ENCODE data around the gene ACKR2.

ACKR2 gene

GRCh38 chr3:42830437-42831320, 21.4 kb downstream of the ACKR2 start:
- no peak for DNase-seq

GRCh38 chr3:42831321-42831713, 22.1 kb downstream of the ACKR2 start:
- peak; percentile 42 for DNase-seq

GRCh38 chr3:42836150-42837123, 27.2 kb downstream of the ACKR2 start:
- DNase-seq, result no peak

- no peak for DNase-seq
Observed at GRCh38 chr3:42838571-42838970, 29.3 kb downstream of the ACKR2 start.

- peak; percentile 40 for DNase-seq
Observed at GRCh38 chr3:42839616-42840015, 30.4 kb downstream of the ACKR2 start.

- no peak for DNase-seq
Observed at GRCh38 chr3:42841332-42841731, 32.1 kb downstream of the ACKR2 start.

- DNase-seq, result no peak
Observed at GRCh38 chr3:42843713-42844411, 34.6 kb downstream of the ACKR2 start.

- DNase-seq, result no peak
Observed at GRCh38 chr3:42844412-42844713, 35.1 kb downstream of the ACKR2 start.

GRCh38 chr3:42844815-42845214, 35.6 kb downstream of the ACKR2 start:
- DNase-seq, result no peak

GRCh38 chr3:42846685-42847522, 37.7 kb downstream of the ACKR2 start:
- no peak for DNase-seq

- DNase-seq, result no peak
Observed at GRCh38 chr3:42847731-42848130, 38.5 kb downstream of the ACKR2 start.

GRCh38 chr3:42849017-42849416, 39.8 kb downstream of the ACKR2 start:
- DNase-seq, result no peak

- DNase-seq, result no peak
Observed at GRCh38 chr3:42850263-42850662, 41.0 kb downstream of the ACKR2 start.

GRCh38 chr3:42851228-42851834, 42.1 kb downstream of the ACKR2 start:
- no peak for DNase-seq

- DNase-seq, result no peak
Observed at GRCh38 chr3:42852441-42852840, 43.2 kb downstream of the ACKR2 start.

- no peak for DNase-seq
Observed at GRCh38 chr3:42853056-42853455, 43.8 kb downstream of the ACKR2 start.

GRCh38 chr3:42853739-42854302, 44.6 kb downstream of the ACKR2 start:
- DNase-seq, result peak; percentile 85

GRCh38 chr3:42855219-42855546, 45.9 kb downstream of the ACKR2 start:
- DNase-seq, result no peak

GRCh38 chr3:42855547-42856380, 46.5 kb downstream of the ACKR2 start:
- DNase-seq, result no peak

GRCh38 chr3:42856544-42856943, 47.3 kb downstream of the ACKR2 start:
- no peak for DNase-seq
